ENCODE data around the gene OR7D2. TPM values are rescaled to one million over a fixed set of nuclear protein-coding genes. Genes with fewer than 3 reads are reported as not detected.

Gene OR7D2
- total RNA-seq = 0.39 and 0.95 TPM in 2 replicates

GRCh38 chr19:9178901-9179300 lies at the start of gene OR7D2:
OR7D2 (plus strand) TSS chr19:9178979; CDS start chr19:9185782, 6,803 bp downstream.
- intact Hi-C loops (cut with micrococcal nuclease) = no loop called here

GRCh38 chr19:9130965-9131364 lies 47.8 kb upstream of the OR7D2 start:
- intact Hi-C loops (cut with micrococcal nuclease) = no loop called here

GRCh38 chr19:9132422-9132821 lies 46.4 kb upstream of the OR7D2 start:
- intact Hi-C loops (cut with micrococcal nuclease) = no loop called here

GRCh38 chr19:9139609-9140158 lies 39.1 kb upstream of the OR7D2 start:
- intact Hi-C loops (cut with micrococcal nuclease) = loop anchor here (1.0 to 5.0 kb wide), 8 partner anchors 170 to 958 kb away; partner anchors contain the start of genes FBXL12, MBD3L1, ZNF266 and ZNF558

- intact Hi-C loops (cut with micrococcal nuclease) = loop anchor here (1.0 to 5.0 kb wide), 7 partner anchors 169 to 957 kb away; partner anchors contain the start of genes FBXL12, MBD3L1, ZNF266 and ZNF558
Observed at GRCh38 chr19:9140159-9140874, 38.5 kb upstream of the OR7D2 start, which contains the start of gene ZNF317. ZNF317 (plus strand) TSS chr19:9140397; CDS start chr19:9156017, 15,620 bp downstream.

- intact Hi-C loops (cut with micrococcal nuclease) = loop anchor here (5.0 kb wide), 1 partner anchor 952 kb away; no protein-coding TSS in a partner anchor
Observed at GRCh38 chr19:9144920-9145319, 33.9 kb upstream of the OR7D2 start.

- intact Hi-C loops (cut with micrococcal nuclease) = no loop called here
Observed at GRCh38 chr19:9146882-9147281, 31.9 kb upstream of the OR7D2 start.

- intact Hi-C loops (cut with micrococcal nuclease) = no loop called here
Observed at GRCh38 chr19:9148697-9149096, 30.1 kb upstream of the OR7D2 start.

- intact Hi-C loops (cut with micrococcal nuclease) = no loop called here
Observed at GRCh38 chr19:9149997-9150396, 28.8 kb upstream of the OR7D2 start.

- intact Hi-C loops (cut with micrococcal nuclease) = no loop called here
Observed at GRCh38 chr19:9150650-9151049, 28.1 kb upstream of the OR7D2 start.

- intact Hi-C loops (cut with micrococcal nuclease) = no loop called here
Observed at GRCh38 chr19:9151367-9151766, 27.4 kb upstream of the OR7D2 start.

GRCh38 chr19:9155591-9155990 lies 23.2 kb upstream of the OR7D2 start:
- intact Hi-C loops (cut with micrococcal nuclease) = no loop called here

GRCh38 chr19:9156304-9156703 lies 22.5 kb upstream of the OR7D2 start:
- intact Hi-C loops (cut with micrococcal nuclease) = no loop called here

GRCh38 chr19:9159891-9160290 lies 18.9 kb upstream of the OR7D2 start:
- intact Hi-C loops (cut with micrococcal nuclease) = no loop called here

- intact Hi-C loops (cut with micrococcal nuclease) = no loop called here
Observed at GRCh38 chr19:9161427-9161826, 17.4 kb upstream of the OR7D2 start.

- intact Hi-C loops (cut with micrococcal nuclease) = no loop called here
Observed at GRCh38 chr19:9165261-9165660, 13.5 kb upstream of the OR7D2 start.

GRCh38 chr19:9166846-9167245 lies 11.9 kb upstream of the OR7D2 start:
- intact Hi-C loops (cut with micrococcal nuclease) = no loop called here

GRCh38 chr19:9171393-9171991 lies 7.3 kb upstream of the OR7D2 start:
- intact Hi-C loops (cut with micrococcal nuclease) = no loop called here

GRCh38 chr19:9175326-9175725 lies 3.5 kb upstream of the OR7D2 start:
- intact Hi-C loops (cut with micrococcal nuclease) = no loop called here

- intact Hi-C loops (cut with micrococcal nuclease) = no loop called here
Observed at GRCh38 chr19:9183000-9183399, 4.2 kb downstream of the OR7D2 start.

- intact Hi-C loops (cut with micrococcal nuclease) = no loop called here
Observed at GRCh38 chr19:9187191-9187590, 8.4 kb downstream of the OR7D2 start.

- intact Hi-C loops (cut with micrococcal nuclease) = no loop called here
Observed at GRCh38 chr19:9189535-9189934, 10.8 kb downstream of the OR7D2 start.

Data from T-helper 2 cell treated with Interferon-gamma antibody and Interleukin-4, amounts not matched to agents 100 ng/mL and 5 ng/mL, for 36 hours (primary cell).